ENCODE data around the gene ST6GALNAC6. TPM values are rescaled to one million over a fixed set of nuclear protein-coding genes. Genes with fewer than 3 reads are reported as not detected.

Gene ST6GALNAC6
- total and polyA plus RNA-seq, 2 donors (not counting 1 experiment from before 2014, with no cell fraction given), result 68.0 to 126 TPM

DNA sequence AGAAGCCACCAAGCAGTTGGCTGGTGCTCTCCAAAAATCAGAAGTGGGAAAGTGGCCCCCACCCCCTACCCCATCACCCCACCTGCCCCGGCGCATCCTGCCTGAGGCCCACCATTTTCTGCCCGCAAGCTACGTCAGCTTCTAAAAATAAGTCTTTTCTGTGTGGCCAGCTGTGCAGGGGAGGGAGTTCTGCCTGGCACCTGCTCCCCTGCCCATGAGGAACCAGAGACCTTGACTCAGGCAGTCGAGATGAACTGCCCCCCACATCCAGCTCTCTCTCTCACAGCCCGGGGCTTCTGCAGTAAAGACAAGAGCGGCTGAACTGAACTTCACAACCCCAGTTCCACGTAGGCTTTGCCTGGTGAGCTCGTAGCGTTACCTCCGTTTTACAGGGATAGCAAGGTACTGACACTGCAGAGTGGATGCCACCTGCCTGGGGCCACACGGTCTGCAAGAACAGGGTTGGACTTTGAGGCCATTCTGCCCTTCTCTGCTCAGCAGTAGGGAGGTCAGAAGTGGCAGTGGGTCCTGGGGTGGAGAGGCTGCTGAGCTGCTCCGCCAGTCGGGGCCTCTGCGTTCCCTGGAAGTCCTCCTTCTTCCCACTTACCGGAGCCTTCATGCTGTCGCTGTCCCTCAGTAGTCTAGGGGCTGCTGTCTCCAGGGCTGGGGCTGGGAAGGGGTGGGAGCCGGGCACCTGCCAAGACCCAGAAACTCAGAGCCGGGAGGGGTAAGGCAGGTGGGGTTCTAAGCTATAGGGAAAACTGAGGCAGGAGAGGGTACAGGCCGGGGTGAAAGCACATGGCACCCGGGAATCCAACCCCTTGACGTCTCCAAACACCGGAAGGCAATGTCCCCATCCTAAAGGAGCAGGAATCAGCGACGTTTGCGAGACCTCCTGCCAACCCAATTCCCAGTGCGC, 16.7 kb upstream of the ST6GALNAC6 start:
- H2AFZ ChIP-seq (ENCODE audit: insufficient read depth, low read depth, low read length, poor library complexity, severe bottlenecking), result peak overlapping the region; percentile 68
- ChIA-PET POLR2A (interaction anchor here (0.6 to 6.4 kb wide), 18 partner anchors 14 to 1973 kb away, joined by 3 to 228 read pairs (median 4); partner anchors contain the start of genes CDK9, ENG, ST6GALNAC6 and TOR2A), CTCF (interaction anchor here (0.6 to 17.3 kb wide), 11 partner anchors 11 to 329 kb away, joined by 3 to 237 read pairs (median 5); partner anchors contain the start of genes SH2D3C and TOR2A)
- peaks cover 0 to 30% of the 10 kb centered on the region in 2 experiments for H3K36me3 ChIP-seq (replicated peaks in 1 of 2; ENCODE audit: control extremely low read depth in 1 of 2, control insufficient read depth in 1 of 2, extremely low read depth in 1 of 2, insufficient read depth in 2 of 2, low read length in 1 of 2)
- peaks cover 69% of the 10 kb centered on the region for H3K79me2 ChIP-seq (ENCODE audit: control insufficient read depth, insufficient read depth, low read length)
- ATAC-seq (ENCODE audit: low read depth) (peak; percentile 34), DNase-seq (peak; percentile 92)
- peak overlapping the region; percentile 94 for H3K4me3 Mint-ChIP-seq
- peaks cover 39 to 77% of the 10 kb centered on the region in 2 donors for H3K4me1 ChIP-seq (ENCODE audit: control insufficient read depth in 2 of 2, insufficient read depth in 2 of 2, low read length in 2 of 2)
- H3K9me3 Mint-ChIP-seq (ENCODE audit: insufficient read depth), result no peaks in the 10 kb centered on the region
- peak overlapping the region; percentile 97 for H3K9ac ChIP-seq (ENCODE audit: low read length)
- H3K27me3 ChIP-seq (replicated peaks in 1 of 4; ENCODE audit: control extremely low read depth in 1 of 4, control insufficient read depth in 3 of 4, insufficient read depth in 4 of 4, low read length in 3 of 4), result no peaks in the 10 kb centered on the region
- H3K4me2 ChIP-seq (replicated peaks; ENCODE audit: low read depth, low read length, poor library complexity, severe bottlenecking), result peak overlapping the region; percentile 100
- peak overlapping the region; percentile 98 for H3K27ac Mint-ChIP-seq
- TF ChIP-seq, protein P1, sequence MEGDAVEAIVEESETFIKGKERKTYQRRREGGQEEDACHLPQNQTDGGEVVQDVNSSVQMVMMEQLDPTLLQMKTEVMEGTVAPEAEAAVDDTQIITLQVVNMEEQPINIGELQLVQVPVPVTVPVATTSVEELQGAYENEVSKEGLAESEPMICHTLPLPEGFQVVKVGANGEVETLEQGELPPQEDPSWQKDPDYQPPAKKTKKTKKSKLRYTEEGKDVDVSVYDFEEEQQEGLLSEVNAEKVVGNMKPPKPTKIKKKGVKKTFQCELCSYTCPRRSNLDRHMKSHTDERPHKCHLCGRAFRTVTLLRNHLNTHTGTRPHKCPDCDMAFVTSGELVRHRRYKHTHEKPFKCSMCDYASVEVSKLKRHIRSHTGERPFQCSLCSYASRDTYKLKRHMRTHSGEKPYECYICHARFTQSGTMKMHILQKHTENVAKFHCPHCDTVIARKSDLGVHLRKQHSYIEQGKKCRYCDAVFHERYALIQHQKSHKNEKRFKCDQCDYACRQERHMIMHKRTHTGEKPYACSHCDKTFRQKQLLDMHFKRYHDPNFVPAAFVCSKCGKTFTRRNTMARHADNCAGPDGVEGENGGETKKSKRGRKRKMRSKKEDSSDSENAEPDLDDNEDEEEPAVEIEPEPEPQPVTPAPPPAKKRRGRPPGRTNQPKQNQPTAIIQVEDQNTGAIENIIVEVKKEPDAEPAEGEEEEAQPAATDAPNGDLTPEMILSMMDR (IDR thresholded peaks at IDR 0.05), result no peak
- TF ChIP-seq EZH2 (IDR thresholded peaks at IDR 0.05; ENCODE audit: borderline replicate concordance, insufficient read depth, low read depth, low read length, poor library complexity, severe bottlenecking), result no peak
- H3K9me3 ChIP-seq (ENCODE audit: control extremely low read depth in 1 of 3, control insufficient read depth in 2 of 3, insufficient read depth in 1 of 3, low read length in 2 of 3), result no peaks in the 10 kb centered on the region
- peak overlapping the region; percentile 89 to 91 for H3K27ac ChIP-seq (ENCODE audit: low read length in 2 of 2)
- peaks cover 73% of the 10 kb centered on the region for H3K4me1 Mint-ChIP-seq
- H3K4me3 ChIP-seq (ENCODE audit: control extremely low read depth in 1 of 5, extremely low read depth in 1 of 5, insufficient read depth in 1 of 5, low read depth in 2 of 5, low read length in 4 of 5), result peak overlapping the region; percentile 71 to 99 (median 79)
- H3K27me3 Mint-ChIP-seq, result no peaks in the 10 kb centered on the region
- WGBS (ENCODE audit: insufficient coverage), result 4% methylated on average over 18 of the region's 27 CpGs
- intact Hi-C loops (cut with micrococcal nuclease), result loop anchor here (2.0 to 5.0 kb wide), 2 partner anchors 304 to 691 kb away; partner anchors contain the start of gene STXBP1
- H4K20me1 ChIP-seq (ENCODE audit: control insufficient read depth, insufficient read depth, low read length, poor library complexity, severe bottlenecking), result no peaks in the 10 kb centered on the region

All from B cell (primary cell).